ENCODE data around the gene NTRK3. TPM values are rescaled to one million over a fixed set of nuclear protein-coding genes. Genes with fewer than 3 reads are reported as not detected.

Gene NTRK3
- total RNA-seq, 1 donor from 2014 or later, result not detected

- DNase-seq (ENCODE audit: low spot score, unreplicated experiment), result no peak
- no peak for TF ChIP-seq CTCF (IDR thresholded peaks at IDR 0.05; ENCODE audit: unreplicated experiment)
- Mint-ChIP-seq H3K4me3 (ENCODE audit: low read depth) (no peak overlapping the region), H3K4me1 (ENCODE audit: low read depth) (no peaks in the 10 kb centered on the region), H3K27me3 (no peaks in the 10 kb centered on the region), H3K9me3 (ENCODE audit: low read depth) (no peaks in the 10 kb centered on the region), H3K27ac (no peak overlapping the region), H3K36me3 (ENCODE audit: insufficient read depth) (no peaks in the 10 kb centered on the region)
These were observed 332.1 kb downstream of the NTRK3 start for GRCh38 chr15:87924433-87924832.

GRCh38 chr15:87919064-87919463, 337.5 kb downstream of the NTRK3 start:
- no peak for TF ChIP-seq CTCF (IDR thresholded peaks at IDR 0.05; ENCODE audit: unreplicated experiment)
- no peaks in the 10 kb centered on the region for H3K36me3 Mint-ChIP-seq (ENCODE audit: insufficient read depth)
- no peaks in the 10 kb centered on the region for H3K27me3 Mint-ChIP-seq
- H3K4me1 Mint-ChIP-seq (ENCODE audit: low read depth), result no peaks in the 10 kb centered on the region
- no peaks in the 10 kb centered on the region for H3K9me3 Mint-ChIP-seq (ENCODE audit: low read depth)
- no peak overlapping the region for H3K27ac Mint-ChIP-seq
- H3K4me3 Mint-ChIP-seq (ENCODE audit: low read depth), result no peak overlapping the region
- no peak for DNase-seq (ENCODE audit: low spot score, unreplicated experiment)

GRCh38 chr15:87917480-87917879, 339.1 kb downstream of the NTRK3 start:
- no peak for TF ChIP-seq CTCF (IDR thresholded peaks at IDR 0.05; ENCODE audit: unreplicated experiment)
- H3K27me3 Mint-ChIP-seq, result peaks cover 3% of the 10 kb centered on the region
- no peaks in the 10 kb centered on the region for H3K9me3 Mint-ChIP-seq (ENCODE audit: low read depth)
- no peaks in the 10 kb centered on the region for H3K4me1 Mint-ChIP-seq (ENCODE audit: low read depth)
- DNase-seq (ENCODE audit: low spot score, unreplicated experiment), result no peak
- H3K36me3 Mint-ChIP-seq (ENCODE audit: insufficient read depth), result no peaks in the 10 kb centered on the region
- no peak overlapping the region for H3K27ac Mint-ChIP-seq
- H3K4me3 Mint-ChIP-seq (ENCODE audit: low read depth), result no peak overlapping the region

GRCh38 chr15:87916208-87916607, 340.3 kb downstream of the NTRK3 start:
- no peak overlapping the region for H3K27ac Mint-ChIP-seq
- no peaks in the 10 kb centered on the region for H3K36me3 Mint-ChIP-seq (ENCODE audit: insufficient read depth)
- no peak for TF ChIP-seq CTCF (IDR thresholded peaks at IDR 0.05; ENCODE audit: unreplicated experiment)
- H3K27me3 Mint-ChIP-seq, result peaks cover 7% of the 10 kb centered on the region
- H3K4me3 Mint-ChIP-seq (ENCODE audit: low read depth), result no peak overlapping the region
- H3K4me1 Mint-ChIP-seq (ENCODE audit: low read depth), result no peaks in the 10 kb centered on the region
- no peak for DNase-seq (ENCODE audit: low spot score, unreplicated experiment)
- no peaks in the 10 kb centered on the region for H3K9me3 Mint-ChIP-seq (ENCODE audit: low read depth)

GRCh38 chr15:87910301-87910700, 346.2 kb downstream of the NTRK3 start:
- no peak overlapping the region for H3K27ac Mint-ChIP-seq
- H3K27me3 Mint-ChIP-seq, result peaks cover 24% of the 10 kb centered on the region
- H3K36me3 Mint-ChIP-seq (ENCODE audit: insufficient read depth), result no peaks in the 10 kb centered on the region
- DNase-seq (ENCODE audit: low spot score, unreplicated experiment), result no peak
- H3K4me1 Mint-ChIP-seq (ENCODE audit: low read depth), result no peaks in the 10 kb centered on the region
- H3K4me3 Mint-ChIP-seq (ENCODE audit: low read depth), result no peak overlapping the region
- no peak for TF ChIP-seq CTCF (IDR thresholded peaks at IDR 0.05; ENCODE audit: unreplicated experiment)
- H3K9me3 Mint-ChIP-seq (ENCODE audit: low read depth), result no peaks in the 10 kb centered on the region

Measured in progenitor cell of endocrine pancreas (in vitro differentiated cells).